H9 (cell line): ENCODE data around the gene KIF4A. TPM values are rescaled to one million over a fixed set of nuclear protein-coding genes. Genes with fewer than 3 reads are reported as not detected.

Source experiments
- DNase-seq: peaks from one replicate; pipeline ENCODE4 v3.0.0-alpha.2; 2017
- H2AFZ ChIP-seq: one replicate; pipeline ENCODE4 v1.6.1; 2013; ENCODE audit warnings: mild to moderate bottlenecking, low read length, control low read depth, moderate library complexity
- H2AK5ac ChIP-seq: 2 replicates; pipeline ENCODE4 v1.6.1; 2013; ENCODE audit warnings: low read length, control low read depth, mixed read lengths; ENCODE audit not compliant: insufficient read length
- H2BK120ac ChIP-seq: one replicate; pipeline ENCODE4 v1.6.1; 2013; ENCODE audit warnings: low read depth, mild to moderate bottlenecking, low read length, control low read depth, inconsistent platforms; ENCODE audit not compliant: poor library complexity, severe bottlenecking
- H2BK12ac ChIP-seq: 2 replicates; pipeline ENCODE4 v1.6.1; 2013; ENCODE audit warnings: low read length, control low read depth, mixed read lengths, low read depth; ENCODE audit not compliant: insufficient read length
- H2BK15ac ChIP-seq: 2 replicates; pipeline ENCODE4 v1.6.1; 2013; ENCODE audit warnings: low read depth, low read length, control low read depth
- H2BK20ac ChIP-seq: one replicate; pipeline ENCODE4 v1.6.1; 2013; ENCODE audit warnings: low read depth, mild to moderate bottlenecking, low read length, control low read depth, inconsistent platforms; ENCODE audit not compliant: poor library complexity, severe bottlenecking
- H2BK5ac ChIP-seq: 2 replicates; pipeline ENCODE4 v1.6.1; 2013; ENCODE audit warnings: low read length, control low read depth, mixed read lengths; ENCODE audit not compliant: insufficient read length
- H3K14ac ChIP-seq: 2 replicates; pipeline ENCODE4 v1.6.1; 2013; ENCODE audit warnings: low read length, control low read depth; ENCODE audit not compliant: insufficient read depth
- H3K18ac ChIP-seq: 2 replicates; pipeline ENCODE4 v1.6.1; 2013; ENCODE audit warnings: low read depth, mild to moderate bottlenecking, mixed read lengths, low read length, control low read depth; ENCODE audit not compliant: insufficient read length
- H3K23ac ChIP-seq: 2 replicates; pipeline ENCODE4 v1.6.1; 2013; ENCODE audit warnings: low read length, control low read depth, mixed read lengths, low read depth; ENCODE audit not compliant: insufficient read length
- H3K23me2 ChIP-seq: 2 replicates; pipeline ENCODE4 v1.6.1; 2013; ENCODE audit warnings: low read depth, mild to moderate bottlenecking, mixed read lengths, low read length, control low read depth; ENCODE audit not compliant: insufficient read length, poor library complexity, severe bottlenecking
- H3K27ac ChIP-seq: 2 replicates; pipeline ENCODE4 v1.5.1; 2013; ENCODE audit warnings: low read length, control low read depth, mixed read lengths, low read depth; ENCODE audit not compliant: insufficient read length
- H3K27me3 ChIP-seq: 2 replicates; pipeline ENCODE4 v1.6.1; 2013; ENCODE audit warnings: low read length, control low read depth, inconsistent platforms; ENCODE audit not compliant: insufficient read depth
- H3K4ac ChIP-seq: 2 replicates; pipeline ENCODE4 v1.6.1; 2013; ENCODE audit warnings: low read depth, mild to moderate bottlenecking, control low read depth, inconsistent platforms, low read length, moderate library complexity
- H3K4me1 ChIP-seq: 2 replicates; pipeline ENCODE4 v1.6.1; 2013; ENCODE audit warnings: low read length, control low read depth, inconsistent platforms; ENCODE audit not compliant: insufficient read depth
- H3K4me2 ChIP-seq: 2 replicates; pipeline ENCODE4 v1.6.1; 2013; ENCODE audit warnings: low read length, control low read depth, mixed read lengths; ENCODE audit not compliant: insufficient read length, insufficient read depth
- H3K56ac ChIP-seq: 2 replicates; pipeline ENCODE4 v1.6.1; 2013; ENCODE audit warnings: low read depth, mild to moderate bottlenecking, mixed read lengths, low read length, control low read depth; ENCODE audit not compliant: insufficient read length
- H3K79me1 ChIP-seq: 2 replicates; pipeline ENCODE4 v1.6.1; 2013; ENCODE audit warnings: low read depth, mild to moderate bottlenecking, moderate library complexity, low read length, control low read depth, inconsistent platforms; ENCODE audit not compliant: insufficient read depth, poor library complexity, severe bottlenecking
- H3K79me2 ChIP-seq: 2 replicates; pipeline ENCODE4 v1.6.1; 2013; ENCODE audit warnings: low read length, control low read depth, inconsistent platforms; ENCODE audit not compliant: insufficient read depth
- H3K9ac ChIP-seq: 2 replicates; pipeline ENCODE4 v1.6.1; 2013; ENCODE audit warnings: low read length, control low read depth, mixed read lengths; ENCODE audit not compliant: insufficient read length; ENCODE audit errors: extremely low read depth
- H3K9me3 ChIP-seq: one replicate; pipeline ENCODE4 v1.6.1; 2013; ENCODE audit warnings: low read depth, low read length, inconsistent platforms; ENCODE audit not compliant: control insufficient read depth
- H3T11ph ChIP-seq: one replicate; pipeline ENCODE4 v1.6.1; 2013; ENCODE audit warnings: mild to moderate bottlenecking, low read length, control low read depth, inconsistent platforms
- H4K20me1 ChIP-seq: one replicate; pipeline ENCODE4 v1.6.1; 2013; ENCODE audit not compliant: control insufficient read depth, insufficient read length, insufficient read depth
- H4K5ac ChIP-seq: 2 replicates; pipeline ENCODE4 v1.6.1; 2013; ENCODE audit warnings: low read depth, mild to moderate bottlenecking, mixed read lengths, low read length, control low read depth; ENCODE audit not compliant: insufficient read length
- H4K8ac ChIP-seq: replicated peaks from 2 replicates; pipeline ENCODE4 v1.6.1; 2013; ENCODE audit warnings: low read length, control low read depth, mixed read lengths, low read depth; ENCODE audit not compliant: insufficient read length
- H4K91ac ChIP-seq: 2 replicates; pipeline ENCODE4 v1.6.1; 2013; ENCODE audit warnings: low read depth, mild to moderate bottlenecking, moderate library complexity, mixed read lengths, low read length, control low read depth; ENCODE audit not compliant: insufficient read length
- H3K27ac Mint-ChIP-seq, 3 experiments: 2 replicates in 2 of 3; 3 replicates in 1 of 3; pipeline ENCODE4 v1.8.0; 2020 to 2021; ENCODE audit warnings: mixed read lengths in 3 of 3, mild to moderate bottlenecking in 1 of 3, moderate library complexity in 1 of 3
- H3K27me3 Mint-ChIP-seq: 2 replicates; pipeline ENCODE4 v1.8.0; 2021; ENCODE audit warnings: low read depth, mild to moderate bottlenecking, moderate library complexity, mixed read lengths
- H3K36me3 Mint-ChIP-seq, 3 experiments: 2 replicates in 2 of 3; 3 replicates in 1 of 3; pipeline ENCODE4 v1.8.0; 2020 to 2021; ENCODE audit warnings: low read depth in 3 of 3, mixed read lengths in 3 of 3; ENCODE audit not compliant: insufficient read depth in 1 of 3
- H3K4me1 Mint-ChIP-seq, 2 experiments: 2 replicates each; pipeline ENCODE4 v1.8.0; 2020; ENCODE audit warnings: mixed read lengths in 2 of 2
- H3K4me3 Mint-ChIP-seq, 2 experiments: 2 replicates in 1 of 2; 3 replicates in 1 of 2; pipeline ENCODE4 v1.8.0; 2020 to 2021; ENCODE audit warnings: mild to moderate bottlenecking in 2 of 2, mixed read lengths in 2 of 2, moderate library complexity in 1 of 2
- H3K9me3 Mint-ChIP-seq, 2 experiments: 2 replicates in 1 of 2; 3 replicates in 1 of 2; pipeline ENCODE4 v1.8.0; 2020; ENCODE audit warnings: mild to moderate bottlenecking in 2 of 2, mixed read lengths in 2 of 2, moderate library complexity in 1 of 2
- WGBS: extraction: QIAGEN DNeasy Blood & Tissue Kit; methylation state at CpG from one replicate; pipeline ENCODE4 v1.1.7; 2013; ENCODE audit warnings: missing lambda C conversion rate, low lambda C conversion rate, mixed read lengths; ENCODE audit not compliant: insufficient read length; ENCODE audit errors: extremely low coverage; 5-methylcytosine and 5-hydroxymethylcytosine counted together
- total RNA-seq: library from RNA; stranded (reverse); gene quantifications from 2 replicates; pipeline ENCODE4 v1.2.1, GENCODE V29; 2021
- TF ChIP-seq, protein P1 (sequence below): fragments of 200-600 bp; sonication (generic); conservative IDR thresholded peaks from 3 replicates; pipeline ENCODE4 v1.8.0; 2021; ENCODE audit warnings: antibody characterized with exemption, mild to moderate bottlenecking

The KIF4A gene
- total RNA-seq, 1 experiment from 2014 or later, result 41.8 TPM

- Histone ChIP-seq H3K23ac (no peak overlapping the region), H4K8ac (no peak overlapping the region), H2AFZ (no peak overlapping the region), H3T11ph (no peak overlapping the region), H3K27me3 (no peaks in the 10 kb centered on the region), H2BK5ac (no peak overlapping the region), H3K9ac (peak overlapping the region; percentile 20), H3K79me1 (no peaks in the 10 kb centered on the region), H4K91ac (no peak overlapping the region), H3K79me2 (no peaks in the 10 kb centered on the region), H4K20me1 (no peaks in the 10 kb centered on the region), H3K18ac (no peak overlapping the region), H2BK20ac (no peak overlapping the region), H2BK120ac (no peak overlapping the region), H2AK5ac (no peak overlapping the region), H3K56ac (no peak overlapping the region), H3K27ac (no peak overlapping the region), H3K14ac (no peak overlapping the region), H2BK15ac (no peak overlapping the region), H4K5ac (no peak overlapping the region), H3K4me2 (peak overlapping the region; percentile 59), H3K23me2 (no peaks in the 10 kb centered on the region), H3K9me3 (peaks cover 31% of the 10 kb centered on the region), H2BK12ac (no peak overlapping the region), H3K4ac (no peak overlapping the region), H3K4me1 (no peaks in the 10 kb centered on the region)
- peaks cover 9 to 14% of the 10 kb centered on the region in 2 experiments for H3K4me1 Mint-ChIP-seq
- H3K9me3 Mint-ChIP-seq, result peaks cover 68 to 80% of the 10 kb centered on the region in 2 experiments
- TF ChIP-seq, protein P1, sequence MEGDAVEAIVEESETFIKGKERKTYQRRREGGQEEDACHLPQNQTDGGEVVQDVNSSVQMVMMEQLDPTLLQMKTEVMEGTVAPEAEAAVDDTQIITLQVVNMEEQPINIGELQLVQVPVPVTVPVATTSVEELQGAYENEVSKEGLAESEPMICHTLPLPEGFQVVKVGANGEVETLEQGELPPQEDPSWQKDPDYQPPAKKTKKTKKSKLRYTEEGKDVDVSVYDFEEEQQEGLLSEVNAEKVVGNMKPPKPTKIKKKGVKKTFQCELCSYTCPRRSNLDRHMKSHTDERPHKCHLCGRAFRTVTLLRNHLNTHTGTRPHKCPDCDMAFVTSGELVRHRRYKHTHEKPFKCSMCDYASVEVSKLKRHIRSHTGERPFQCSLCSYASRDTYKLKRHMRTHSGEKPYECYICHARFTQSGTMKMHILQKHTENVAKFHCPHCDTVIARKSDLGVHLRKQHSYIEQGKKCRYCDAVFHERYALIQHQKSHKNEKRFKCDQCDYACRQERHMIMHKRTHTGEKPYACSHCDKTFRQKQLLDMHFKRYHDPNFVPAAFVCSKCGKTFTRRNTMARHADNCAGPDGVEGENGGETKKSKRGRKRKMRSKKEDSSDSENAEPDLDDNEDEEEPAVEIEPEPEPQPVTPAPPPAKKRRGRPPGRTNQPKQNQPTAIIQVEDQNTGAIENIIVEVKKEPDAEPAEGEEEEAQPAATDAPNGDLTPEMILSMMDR, result no peak
- H3K4me3 Mint-ChIP-seq, result peak overlapping the region; percentile 92 to 97
- no peaks in the 10 kb centered on the region for H3K27me3 Mint-ChIP-seq
- H3K36me3 Mint-ChIP-seq, result peaks cover 8 to 48% (median 37%) of the 10 kb centered on the region in 3 experiments
- WGBS, result no CpG with 5 or more reads among the region's 11 CpGs
- peak overlapping the region in 1 of 3 experiments; percentile 82; a peak in 2 of 7 replicates for H3K27ac Mint-ChIP-seq
- no peak for DNase-seq
These were observed 624 bp upstream of the KIF4A start for GRCh38 chrX:70289168-70289792.
